Retinal pigment epithelial cell (primary cell): ENCODE results near the gene CCT6B.
"Not testable (repeated sequence)": the region's sequence is repeated elsewhere in the genome, so short reads cannot be mapped to it uniquely, and the experiment has no call there.

Source experiments
- DNase-seq: peaks from one replicate; pipeline ENCODE4 v3.0.0-alpha.2; 2010; ENCODE audit warnings: low read depth
- H3K4me3 ChIP-seq: 2 replicates; pipeline ENCODE4 v1.5.1; 2011; ENCODE audit warnings: mild to moderate bottlenecking, low read length, control low read depth, moderate library complexity
- CTCF ChIP-seq: conservative IDR thresholded peaks from 2 replicates; pipeline ENCODE4 v1.5.1; 2011; ENCODE audit warnings: low read depth, low read length, control low read depth, inconsistent platforms

The CCT6B gene

GRCh38 chr17:34958438-34958837 lies 2.8 kb downstream of the CCT6B start:
- no peak for TF ChIP-seq CTCF
- DNase-seq, result no peak
- no peak overlapping the region for H3K4me3 ChIP-seq

GRCh38 chr17:34950780-34951179 lies 10.5 kb downstream of the CCT6B start:
- not testable (repeated sequence) for DNase-seq, H3K4me3 ChIP-seq

- no peak overlapping the region for H3K4me3 ChIP-seq
- no peak for DNase-seq
- no peak for TF ChIP-seq CTCF
These were observed 31.0 kb downstream of the CCT6B start for GRCh38 chr17:34930283-34930682.

GRCh38 chr17:34926661-34927060 lies 34.6 kb downstream of the CCT6B start:
- no peak for DNase-seq
- TF ChIP-seq CTCF, result no peak
- H3K4me3 ChIP-seq, result no peak overlapping the region

- TF ChIP-seq CTCF, result no peak
- H3K4me3 ChIP-seq, result no peak overlapping the region
- no peak for DNase-seq
These were observed 40.6 kb downstream of the CCT6B start for GRCh38 chr17:34920676-34921075.

DNA sequence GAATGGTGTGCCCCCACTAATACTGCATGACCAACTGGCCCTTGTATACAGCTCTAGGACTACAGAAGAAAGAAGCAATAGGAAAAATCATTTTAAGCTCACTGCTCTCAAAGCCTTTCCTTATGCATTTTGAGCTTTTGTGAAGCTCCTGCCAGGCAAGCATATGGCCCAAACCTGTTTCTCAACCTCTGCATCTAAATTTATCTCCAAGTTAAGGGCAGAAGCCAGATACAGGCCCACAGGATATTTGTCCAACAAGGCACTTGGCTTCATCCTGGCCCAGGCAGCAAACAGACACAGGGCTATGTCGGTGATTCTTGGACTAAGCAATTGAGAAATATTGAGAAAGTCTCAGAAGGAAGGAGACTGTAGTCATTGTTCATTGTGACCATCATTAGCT lies 43.9 kb downstream of the CCT6B start:
- no peak overlapping the region for H3K4me3 ChIP-seq
- no peak for DNase-seq
- no peak for TF ChIP-seq CTCF

GRCh38 chr17:34916120-34916519 lies 45.1 kb downstream of the CCT6B start:
- DNase-seq, result no peak
- no peak overlapping the region for H3K4me3 ChIP-seq
- TF ChIP-seq CTCF, result no peak

- TF ChIP-seq CTCF, result no peak
- H3K4me3 ChIP-seq, result no peak overlapping the region
- DNase-seq, result no peak
These were observed 48.3 kb downstream of the CCT6B start for GRCh38 chr17:34913001-34913400.
